ENCODE results near the gene PRR5.

Gene PRR5

GRCh38 chr22:44752285-44753188, 50.5 kb downstream of the PRR5 start, which contains the start of gene ARHGAP8:
Gene ARHGAP8, plus strand, starts transcription at chr22:44752575. Its CDS starts 33,953 bp downstream, at chr22:44786528.
- DNase-seq (ENCODE audit: insufficient read length, low spot score) (no peak), FAIRE-seq (no peak)

- DNase-seq (ENCODE audit: insufficient read length, low spot score) (no peak), FAIRE-seq (no peak)
Observed at GRCh38 chr22:44753189-44754042, 51.4 kb downstream of the PRR5 start.

GRCh38 chr22:44754998-44755397, 53.0 kb downstream of the PRR5 start:
- DNase-seq (ENCODE audit: insufficient read length, low spot score): no peak
- FAIRE-seq: no peak

GRCh38 chr22:44755417-44755816, 53.4 kb downstream of the PRR5 start:
- FAIRE-seq (no peak), DNase-seq (ENCODE audit: insufficient read length, low spot score) (no peak)

GRCh38 chr22:44755956-44756361, 54.0 kb downstream of the PRR5 start:
- DNase-seq (ENCODE audit: insufficient read length, low spot score): no peak
- FAIRE-seq: no peak

GRCh38 chr22:44758344-44758973, 56.5 kb downstream of the PRR5 start:
- FAIRE-seq: no peak
- peak; percentile 72 for DNase-seq (ENCODE audit: insufficient read length, low spot score)

GRCh38 chr22:44759001-44759400, 57.0 kb downstream of the PRR5 start:
- no peak for DNase-seq (ENCODE audit: insufficient read length, low spot score)
- no peak for FAIRE-seq

- FAIRE-seq: no peak
- DNase-seq (ENCODE audit: insufficient read length, low spot score): no peak
Observed at GRCh38 chr22:44759430-44760310, 57.7 kb downstream of the PRR5 start.

GRCh38 chr22:44760476-44760875, 58.5 kb downstream of the PRR5 start:
- FAIRE-seq: no peak
- DNase-seq (ENCODE audit: insufficient read length, low spot score): no peak

GRCh38 chr22:44761025-44761424, 59.0 kb downstream of the PRR5 start:
- FAIRE-seq: no peak
- DNase-seq (ENCODE audit: insufficient read length, low spot score): no peak

GRCh38 chr22:44764373-44764772, 62.4 kb downstream of the PRR5 start:
- DNase-seq (ENCODE audit: insufficient read length, low spot score): no peak
- no peak for FAIRE-seq

- FAIRE-seq: no peak
- DNase-seq (ENCODE audit: insufficient read length, low spot score): no peak
Observed at GRCh38 chr22:44764974-44765373, 63.0 kb downstream of the PRR5 start.

GRCh38 chr22:44765571-44766285, 63.7 kb downstream of the PRR5 start:
- DNase-seq (ENCODE audit: insufficient read length, low spot score): no peak
- no peak for FAIRE-seq

GRCh38 chr22:44773082-44773481, 71.1 kb downstream of the PRR5 start:
- FAIRE-seq (no peak), DNase-seq (ENCODE audit: insufficient read length, low spot score) (no peak)

GRCh38 chr22:44775862-44776261, 73.9 kb downstream of the PRR5 start:
- FAIRE-seq (no peak), DNase-seq (ENCODE audit: insufficient read length, low spot score) (no peak)

- FAIRE-seq (no peak), DNase-seq (ENCODE audit: insufficient read length, low spot score) (no peak)
Observed at GRCh38 chr22:44776605-44777363, 74.8 kb downstream of the PRR5 start.

GRCh38 chr22:44777364-44777755, 75.4 kb downstream of the PRR5 start:
- no peak for FAIRE-seq
- no peak for DNase-seq (ENCODE audit: insufficient read length, low spot score)

- no peak for FAIRE-seq
Observed at GRCh38 chr22:44780876-44781449, 79.0 kb downstream of the PRR5 start.

More at GRCh38 chr22:44780876-44781449, 79.0 kb downstream of the PRR5 start:
- DNase-seq (ENCODE audit: insufficient read length, low spot score): no peak

All from HTR-8/SVneo (cell line).